Upper lobe of left lung (tissue), 4 donors: ENCODE data around the gene VDAC1.

ENCODE experiments used
- EP300 ChIP-seq, 4 donors: sonication (generic); formaldehyde crosslinking; IDR thresholded peaks; one replicate each; pipeline ENCODE4 v1.5.1; 2017; ENCODE audit warnings: antibody characterized with exemption in 4 of 4, control low read depth in 2 of 4
- POLR2A ChIP-seq, 4 donors: fragments of 450-650 bp; IDR thresholded peaks; one replicate each; pipeline ENCODE4 v1.5.1; 2016 to 2017; ENCODE audit warnings: antibody characterized with exemption in 4 of 4, mild to moderate bottlenecking in 2 of 4
- POLR2AphosphoS5 ChIP-seq, 2 donors: sonication (generic); formaldehyde crosslinking; IDR thresholded peaks; one replicate each; pipeline ENCODE4 v1.5.1; 2017; ENCODE audit warnings: antibody characterized with exemption in 2 of 2
- TF ChIP-seq, protein P1 (sequence below), 6 experiments: fragments of 450-650 bp in 4 of 6; fragments of 200-600 bp in 2 of 6; sonication (generic) in 2 of 6; IDR thresholded peaks; one replicate each; pipeline ENCODE4 v1.5.1; 2016 to 2019; ENCODE audit warnings: antibody characterized with exemption in 6 of 6

DNA sequence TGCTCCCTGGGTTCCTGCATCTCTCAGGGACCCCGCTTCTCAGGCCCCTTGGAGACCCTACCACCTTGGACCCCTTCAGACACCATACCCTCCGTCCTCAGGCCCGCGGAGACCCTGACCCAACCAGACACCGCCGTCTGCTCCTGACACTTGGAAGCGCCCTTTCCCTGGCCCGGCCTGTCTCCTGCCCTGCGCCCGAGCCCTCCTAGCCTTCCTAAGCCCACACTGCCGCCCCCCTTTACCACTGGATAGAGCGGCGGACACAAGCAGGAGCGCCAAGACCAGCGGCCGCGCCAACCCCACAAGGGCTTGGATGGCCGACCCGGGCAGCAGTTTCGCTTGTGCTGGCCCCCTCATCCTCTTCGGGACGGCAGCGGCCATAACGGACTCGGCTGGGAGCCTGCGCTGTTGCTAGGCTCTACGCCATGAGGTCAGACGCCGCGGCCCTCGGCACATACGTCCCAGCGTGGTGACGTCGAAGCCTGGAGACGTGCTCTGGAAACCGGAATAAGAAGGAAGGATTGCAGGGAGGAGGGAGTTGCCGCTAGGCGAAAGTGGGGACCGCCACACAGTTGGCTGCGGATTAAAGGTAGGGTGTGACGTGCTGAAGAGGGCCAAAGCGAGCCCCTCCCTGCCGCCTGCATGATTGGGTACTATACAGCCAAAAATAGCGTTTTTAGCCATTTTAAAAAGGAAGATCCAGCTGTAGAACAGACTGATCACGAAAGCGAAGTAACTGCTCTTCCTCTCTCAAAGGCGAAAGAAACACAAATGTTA is 36.4 kb downstream of the VDAC1 start, which contains the start of gene C5orf15:
- TF ChIP-seq EP300 (IDR thresholded peaks at IDR 0.05), result no peak
- TF ChIP-seq, protein P1, sequence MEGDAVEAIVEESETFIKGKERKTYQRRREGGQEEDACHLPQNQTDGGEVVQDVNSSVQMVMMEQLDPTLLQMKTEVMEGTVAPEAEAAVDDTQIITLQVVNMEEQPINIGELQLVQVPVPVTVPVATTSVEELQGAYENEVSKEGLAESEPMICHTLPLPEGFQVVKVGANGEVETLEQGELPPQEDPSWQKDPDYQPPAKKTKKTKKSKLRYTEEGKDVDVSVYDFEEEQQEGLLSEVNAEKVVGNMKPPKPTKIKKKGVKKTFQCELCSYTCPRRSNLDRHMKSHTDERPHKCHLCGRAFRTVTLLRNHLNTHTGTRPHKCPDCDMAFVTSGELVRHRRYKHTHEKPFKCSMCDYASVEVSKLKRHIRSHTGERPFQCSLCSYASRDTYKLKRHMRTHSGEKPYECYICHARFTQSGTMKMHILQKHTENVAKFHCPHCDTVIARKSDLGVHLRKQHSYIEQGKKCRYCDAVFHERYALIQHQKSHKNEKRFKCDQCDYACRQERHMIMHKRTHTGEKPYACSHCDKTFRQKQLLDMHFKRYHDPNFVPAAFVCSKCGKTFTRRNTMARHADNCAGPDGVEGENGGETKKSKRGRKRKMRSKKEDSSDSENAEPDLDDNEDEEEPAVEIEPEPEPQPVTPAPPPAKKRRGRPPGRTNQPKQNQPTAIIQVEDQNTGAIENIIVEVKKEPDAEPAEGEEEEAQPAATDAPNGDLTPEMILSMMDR (IDR thresholded peaks at IDR 0.05), result peak in 3 of 6 experiments; percentile 30 to 43 (median 35)
- peak; percentile 88 to 94 for TF ChIP-seq POLR2AphosphoS5 (IDR thresholded peaks at IDR 0.05)
- peak in 3 of 4 donors; percentile 70 to 88 (median 80) for TF ChIP-seq POLR2A (IDR thresholded peaks at IDR 0.05)
